Nasal cavity respiratory epithelium epithelial cell of viscerocranial mucosa (primary cell): ENCODE data around the gene ENTPD7. TPM values are rescaled to one million over a fixed set of nuclear protein-coding genes. Genes with fewer than 3 reads are reported as not detected.

Source experiments
- total RNA-seq: library from RNA; depleted of rRNA; stranded (reverse); fragments of >200 nt; gene quantifications from 2 replicates; pipeline ENCODE4 v1.2.3, GENCODE V29; 2014

Gene ENTPD7, protein sequence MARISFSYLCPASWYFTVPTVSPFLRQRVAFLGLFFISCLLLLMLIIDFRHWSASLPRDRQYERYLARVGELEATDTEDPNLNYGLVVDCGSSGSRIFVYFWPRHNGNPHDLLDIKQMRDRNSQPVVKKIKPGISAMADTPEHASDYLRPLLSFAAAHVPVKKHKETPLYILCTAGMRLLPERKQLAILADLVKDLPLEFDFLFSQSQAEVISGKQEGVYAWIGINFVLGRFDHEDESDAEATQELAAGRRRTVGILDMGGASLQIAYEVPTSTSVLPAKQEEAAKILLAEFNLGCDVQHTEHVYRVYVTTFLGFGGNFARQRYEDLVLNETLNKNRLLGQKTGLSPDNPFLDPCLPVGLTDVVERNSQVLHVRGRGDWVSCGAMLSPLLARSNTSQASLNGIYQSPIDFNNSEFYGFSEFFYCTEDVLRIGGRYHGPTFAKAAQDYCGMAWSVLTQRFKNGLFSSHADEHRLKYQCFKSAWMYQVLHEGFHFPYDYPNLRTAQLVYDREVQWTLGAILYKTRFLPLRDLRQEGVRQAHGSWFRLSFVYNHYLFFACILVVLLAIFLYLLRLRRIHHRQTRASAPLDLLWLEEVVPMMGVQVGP
- 24.6 and 37.3 TPM in 2 replicates for total RNA-seq

DNA sequence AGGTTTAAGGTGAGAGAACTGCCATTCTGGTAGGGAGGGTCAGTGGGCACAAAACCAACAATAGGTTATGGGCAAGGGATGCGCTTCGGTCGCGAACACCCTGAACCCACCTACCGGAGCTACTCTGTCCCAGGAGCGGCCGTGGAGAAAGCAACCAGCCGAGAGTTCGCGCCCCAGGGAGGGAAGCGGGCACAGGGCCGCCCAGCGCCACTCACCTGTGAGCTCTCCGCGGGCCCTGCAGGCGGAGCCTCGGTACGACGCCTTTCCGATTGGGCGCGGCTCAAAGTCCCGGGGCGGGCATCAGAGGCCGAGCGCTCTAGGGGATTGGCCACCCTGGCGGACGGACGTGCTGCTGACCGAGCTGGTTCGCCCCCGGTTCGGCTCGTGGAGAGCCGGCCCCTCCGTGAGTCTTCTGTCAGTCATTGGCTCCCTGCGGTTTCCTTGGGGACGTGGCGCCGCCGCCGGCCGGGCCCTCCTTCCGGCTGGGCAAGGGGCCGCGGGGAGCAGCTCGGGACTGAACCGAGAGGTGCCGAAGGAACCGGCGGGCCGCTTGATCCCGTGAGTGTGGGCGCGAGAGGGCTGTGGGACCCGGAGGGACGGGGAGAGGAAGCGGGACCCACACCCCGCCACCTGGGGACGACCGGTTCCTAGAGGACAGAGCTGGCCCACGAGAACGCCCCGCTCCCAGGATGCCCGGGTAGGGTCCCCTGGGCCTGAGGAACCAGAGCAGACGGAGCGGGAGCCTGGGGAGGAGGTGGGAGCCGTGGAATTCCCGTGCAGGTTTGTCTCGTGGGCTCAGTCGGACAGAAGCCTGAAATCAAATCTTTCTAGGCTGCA lies at the start of gene ENTPD7:
Gene ENTPD7, plus strand, starts transcription at position 479 of the 837 bp plus-strand sequence. CDS start 448 bp downstream, outside the sequence.

GRCh38 chr10:99619851-99620710 lies 39.2 kb upstream of the ENTPD7 start, which contains the start of gene SLC25A28:
Gene SLC25A28 (minus strand): TSS chr10:99620439. CDS start chr10:99620335, 104 bp downstream.

GRCh38 chr10:99732033-99732842 lies 72.9 kb downstream of the ENTPD7 start, which contains the start of the genes COX15 and CUTC:
Gene COX15 (minus strand): TSS chr10:99732127. CDS start chr10:99732049, 78 bp downstream.
Gene CUTC (plus strand): TSS chr10:99732234. CDS start chr10:99732349, 115 bp downstream.

Other genes starting within 250 kb of the ENTPD7 start
- 75.2 and 77.2 TPM in 2 replicates for gene GOT1, start 228.9 kb upstream of the ENTPD7 start, total RNA-seq
- not detected in 2 replicates for gene NKX2-3, start 126.6 kb upstream of the ENTPD7 start, total RNA-seq
- 15.4 and 18.9 TPM in 2 replicates for gene SLC25A28, start 39.1 kb upstream of the ENTPD7 start, total RNA-seq
- gene COX15, start 72.6 kb downstream of the ENTPD7 start, total RNA-seq = 37.2 and 39.3 TPM in 2 replicates
- 14.5 and 20.2 TPM in 2 replicates for gene CUTC, start 72.7 kb downstream of the ENTPD7 start, total RNA-seq
- gene ABCC2, start 123.1 kb downstream of the ENTPD7 start, total RNA-seq = 0.34 and 0.71 TPM in 2 replicates